NCI-H2196 (cell line): ENCODE data around the gene CUL9.
"Not testable (repeated sequence)": the region's sequence is repeated elsewhere in the genome, so short reads cannot be mapped to it uniquely, and the experiment has no call there.

Source experiments
- DNase-seq: peaks from one replicate; lab custom pipeline; 2025; ENCODE audit not compliant: unreplicated experiment; lab: John Stamatoyannopoulos, UW

CUL9 gene

DNA sequence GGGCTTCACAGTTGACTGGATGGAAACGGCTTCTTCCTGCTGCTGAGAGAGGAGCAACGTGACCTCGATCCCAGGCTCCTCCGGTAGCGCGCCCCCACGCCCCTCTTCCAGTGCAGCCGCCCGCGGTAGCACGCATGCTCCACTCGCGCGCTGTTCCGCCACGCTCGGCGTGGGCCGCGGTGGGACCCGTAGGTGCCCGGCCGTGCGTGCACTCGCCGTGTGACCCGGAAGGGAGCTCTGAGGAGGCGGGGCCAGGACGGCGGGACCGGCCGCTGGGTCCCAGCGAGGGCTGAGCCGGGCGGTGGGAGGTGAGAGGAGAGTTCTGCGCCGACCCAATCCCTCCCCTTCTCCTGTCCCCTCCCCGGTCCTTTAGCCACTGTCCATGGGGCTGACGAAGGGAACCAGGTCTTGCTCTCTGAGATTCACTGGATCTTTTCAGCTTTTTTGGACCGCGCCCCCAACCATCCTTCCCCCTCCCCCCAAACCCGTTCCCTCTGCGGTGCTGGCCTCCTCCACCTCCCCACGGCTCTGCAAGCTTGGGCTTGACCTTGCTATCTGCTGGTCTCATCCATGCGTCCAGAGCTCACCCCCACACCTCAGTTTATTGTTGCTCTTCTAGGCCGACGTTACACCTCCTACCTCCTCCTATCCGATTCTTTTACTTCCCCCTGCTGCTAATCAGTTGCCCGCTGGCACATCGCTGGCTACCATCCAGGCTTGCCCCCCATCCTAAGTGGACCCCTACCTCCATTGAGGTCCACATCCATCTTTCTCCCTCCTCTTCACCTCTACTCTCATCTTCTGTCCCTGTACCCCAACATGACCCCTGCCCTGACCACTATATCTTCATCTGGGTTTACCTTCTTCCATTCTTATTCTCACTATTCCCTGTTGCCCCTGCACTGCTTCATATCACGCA, at the start of gene CUL9:
TSS of gene CUL9 (plus strand) at position 255 of the 919 bp plus-strand sequence. CDS start 2,115 bp downstream, outside the sequence.
- DNase-seq, result peak; percentile 73

DNA sequence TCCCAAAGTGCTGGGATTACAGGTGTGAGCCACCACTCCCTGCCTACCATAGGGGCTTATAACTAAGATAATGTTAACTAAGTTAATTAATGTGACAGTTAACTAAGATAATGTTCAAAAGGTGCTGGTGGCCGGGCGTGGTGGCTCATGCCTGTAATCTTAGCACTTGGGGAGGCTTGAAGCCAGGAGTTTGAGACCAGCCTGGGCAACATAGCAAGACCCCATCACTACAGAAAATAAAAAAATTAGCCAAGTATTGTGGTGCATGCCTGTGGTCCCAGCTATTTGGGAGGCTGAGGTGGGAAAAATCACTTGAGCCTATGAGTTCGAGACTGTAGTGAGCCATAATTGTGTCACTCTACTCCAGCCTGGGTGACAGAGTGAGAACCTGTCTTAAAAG, 43.7 kb upstream of the CUL9 start:
- no peak for DNase-seq

DNA sequence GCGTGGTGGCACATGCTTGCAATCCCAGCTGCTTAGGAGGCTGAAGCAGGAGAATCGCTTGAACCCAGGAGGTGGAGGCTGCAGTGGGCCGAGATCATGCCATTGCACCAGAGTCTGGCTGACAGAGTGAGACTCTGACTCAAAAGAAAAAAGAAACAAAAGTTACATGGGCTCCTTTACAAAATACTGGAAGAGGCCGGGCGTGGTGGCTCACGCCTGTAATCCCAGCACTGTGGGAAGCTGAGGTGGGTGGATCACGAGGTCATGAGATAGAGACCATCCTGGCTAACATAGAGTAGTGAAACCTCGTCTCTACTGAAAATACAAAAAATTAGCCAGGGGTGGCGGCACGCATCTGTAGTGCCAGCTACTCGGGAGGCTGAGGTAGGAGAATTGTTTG, 42.0 kb upstream of the CUL9 start:
- DNase-seq, result not testable (repeated sequence)

DNA sequence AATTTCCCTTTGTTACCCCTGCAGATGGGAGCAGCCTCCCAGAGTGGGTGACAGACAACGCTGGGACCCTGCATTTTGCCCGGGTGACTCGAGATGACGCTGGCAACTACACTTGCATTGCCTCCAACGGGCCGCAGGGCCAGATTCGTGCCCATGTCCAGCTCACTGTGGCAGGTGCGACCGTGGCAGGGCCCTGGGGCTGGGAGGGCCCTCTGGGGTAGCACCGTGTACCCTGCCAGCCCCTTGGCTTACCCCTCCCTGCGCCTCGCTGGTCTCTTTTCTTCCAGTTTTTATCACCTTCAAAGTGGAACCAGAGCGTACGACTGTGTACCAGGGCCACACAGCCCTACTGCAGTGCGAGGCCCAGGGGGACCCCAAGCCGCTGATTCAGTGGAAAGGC, 40.4 kb upstream of the CUL9 start:
- no peak for DNase-seq

DNA sequence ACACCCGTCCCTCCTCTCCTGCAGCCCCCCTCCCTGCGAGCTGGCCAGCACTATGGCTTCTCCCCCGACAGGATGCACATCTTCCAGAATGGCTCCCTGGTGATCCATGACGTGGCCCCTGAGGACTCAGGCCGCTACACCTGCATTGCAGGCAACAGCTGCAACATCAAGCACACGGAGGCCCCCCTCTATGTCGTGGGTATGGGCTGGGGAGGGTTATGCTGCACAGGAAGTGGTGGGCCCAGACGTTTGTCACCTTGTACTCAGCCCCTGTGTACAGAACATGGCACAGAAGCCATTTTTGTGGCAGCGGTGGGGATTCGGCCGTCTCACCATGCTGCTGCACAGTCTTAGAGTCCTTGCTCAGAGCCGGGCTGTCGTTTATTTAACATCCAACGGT, 39.9 kb upstream of the CUL9 start:
- no peak for DNase-seq

DNA sequence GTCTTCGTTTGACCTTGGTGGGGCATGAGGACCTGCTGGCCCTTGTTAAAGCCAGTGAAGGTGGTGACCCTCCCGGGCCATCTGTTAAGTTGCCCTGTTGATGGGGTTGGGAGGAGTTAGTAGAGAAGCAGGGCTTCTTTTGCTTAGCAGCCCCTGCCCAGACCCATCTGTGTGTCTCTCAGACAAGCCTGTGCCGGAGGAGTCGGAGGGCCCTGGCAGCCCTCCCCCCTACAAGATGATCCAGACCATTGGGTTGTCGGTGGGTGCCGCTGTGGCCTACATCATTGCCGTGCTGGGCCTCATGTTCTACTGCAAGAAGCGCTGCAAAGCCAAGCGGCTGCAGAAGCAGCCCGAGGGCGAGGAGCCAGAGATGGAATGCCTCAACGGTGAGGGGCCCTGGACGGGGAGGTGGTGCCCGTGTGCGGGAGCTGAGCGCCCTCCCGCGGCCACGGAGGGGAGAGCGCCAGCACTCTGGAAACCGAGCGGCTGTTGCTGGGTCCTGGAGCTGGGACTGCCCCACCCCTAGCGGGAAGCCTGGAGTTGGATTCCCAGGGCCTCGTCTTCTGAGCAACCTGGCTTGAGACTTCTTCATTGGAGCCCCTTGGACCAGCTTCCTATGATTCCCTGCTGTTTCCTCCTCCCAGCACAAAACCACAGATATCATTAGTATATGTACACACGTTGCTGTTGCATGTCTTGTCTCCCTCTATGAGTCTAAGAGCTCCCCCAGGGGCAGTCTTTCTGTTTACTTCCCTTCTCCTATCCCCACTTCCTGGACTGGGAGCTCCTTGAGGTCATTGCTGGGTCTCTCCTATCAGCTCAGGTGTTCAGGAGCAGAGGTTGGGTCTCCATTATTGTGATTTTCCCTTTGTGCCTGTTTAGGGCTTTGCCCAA, 38.5 kb upstream of the CUL9 start:
- peak; percentile 83 for DNase-seq

DNA sequence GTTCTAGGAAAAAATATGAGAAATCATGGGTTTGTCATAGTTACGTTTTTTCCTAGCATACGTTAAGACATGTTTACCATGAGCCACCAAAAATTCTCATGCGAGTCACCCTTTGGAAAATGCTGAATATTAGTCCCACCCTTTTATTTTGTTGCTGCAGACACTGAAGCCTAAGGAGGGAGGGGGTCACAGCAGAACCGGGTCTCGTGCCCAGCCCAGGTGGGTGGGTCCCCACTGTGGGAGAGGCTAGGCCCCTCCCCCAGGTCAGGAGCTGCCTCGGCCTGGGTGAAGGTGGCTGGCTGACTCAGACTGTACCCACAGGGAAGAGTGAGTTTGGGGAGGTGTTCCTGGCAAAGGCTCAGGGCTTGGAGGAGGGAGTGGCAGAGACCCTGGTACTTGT, 37.1 kb upstream of the CUL9 start:
- no peak for DNase-seq

DNA sequence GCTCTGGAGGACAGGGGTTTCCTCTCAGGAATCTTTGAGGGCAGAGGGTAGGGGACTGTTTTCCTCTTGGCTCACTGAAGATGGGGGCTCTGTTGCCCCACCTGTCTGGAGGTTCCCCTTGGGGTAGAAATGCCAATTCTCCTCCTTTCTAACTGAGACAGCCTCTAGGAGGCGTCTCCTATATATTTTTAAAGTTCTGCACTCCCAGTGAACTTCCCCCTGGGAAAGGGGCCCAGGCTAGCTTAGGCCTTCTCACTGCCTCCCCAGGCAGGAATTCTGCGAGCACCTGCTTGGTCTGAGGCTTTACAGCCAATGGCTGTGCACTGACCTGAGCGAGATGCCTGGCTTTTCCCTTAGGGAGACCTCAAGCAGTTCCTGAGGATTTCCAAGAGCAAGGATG, 35.7 kb upstream of the CUL9 start:
- DNase-seq, result no peak

DNA sequence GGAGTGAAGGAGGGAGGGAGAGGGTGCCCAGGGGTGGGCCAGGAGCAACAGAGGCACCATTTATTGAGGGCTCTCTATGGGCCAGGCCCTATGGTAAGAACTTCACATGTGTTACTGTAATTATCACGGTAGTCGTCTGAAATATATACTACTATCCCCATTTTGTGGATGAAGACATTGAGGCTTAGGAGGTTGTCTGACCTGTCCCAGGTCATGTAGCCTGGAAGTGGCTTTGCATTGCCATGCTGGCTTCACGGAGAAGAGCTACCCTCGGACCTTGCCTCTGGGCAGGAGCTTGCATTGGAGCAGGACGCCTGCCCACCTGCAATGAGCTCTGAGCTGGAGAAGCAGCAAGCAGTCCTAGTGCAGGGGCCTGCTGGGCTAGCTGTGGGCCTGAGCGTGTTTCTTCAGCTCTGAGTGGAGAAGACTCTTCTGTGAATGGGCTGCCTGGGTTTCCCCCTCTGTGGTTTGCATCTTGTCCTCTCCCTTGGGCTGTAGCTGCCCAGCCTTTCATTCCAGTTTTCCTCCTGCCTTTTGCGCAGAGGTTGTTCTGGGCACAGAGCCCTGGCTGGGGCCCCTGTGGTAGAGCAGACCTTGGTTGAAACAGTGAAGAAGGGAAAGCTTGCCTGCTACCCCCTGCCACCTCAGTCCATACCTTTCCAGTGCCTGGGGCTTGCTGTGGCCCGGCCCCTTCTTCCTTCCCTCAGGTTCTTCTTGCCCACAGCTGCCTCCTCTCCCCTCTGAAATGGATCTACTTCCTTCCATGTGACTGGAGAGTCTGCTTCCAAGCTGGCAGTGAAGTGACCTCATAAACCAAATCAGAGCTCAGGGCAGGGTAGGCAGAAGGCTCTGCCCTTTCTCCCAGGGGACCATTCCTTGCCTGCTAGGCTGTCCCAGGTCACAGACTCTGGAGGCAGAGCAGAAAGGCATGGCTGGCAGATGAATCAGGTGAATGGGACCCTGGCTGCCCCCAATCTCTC, 35.0 kb upstream of the CUL9 start:
- DNase-seq, result no peak

DNA sequence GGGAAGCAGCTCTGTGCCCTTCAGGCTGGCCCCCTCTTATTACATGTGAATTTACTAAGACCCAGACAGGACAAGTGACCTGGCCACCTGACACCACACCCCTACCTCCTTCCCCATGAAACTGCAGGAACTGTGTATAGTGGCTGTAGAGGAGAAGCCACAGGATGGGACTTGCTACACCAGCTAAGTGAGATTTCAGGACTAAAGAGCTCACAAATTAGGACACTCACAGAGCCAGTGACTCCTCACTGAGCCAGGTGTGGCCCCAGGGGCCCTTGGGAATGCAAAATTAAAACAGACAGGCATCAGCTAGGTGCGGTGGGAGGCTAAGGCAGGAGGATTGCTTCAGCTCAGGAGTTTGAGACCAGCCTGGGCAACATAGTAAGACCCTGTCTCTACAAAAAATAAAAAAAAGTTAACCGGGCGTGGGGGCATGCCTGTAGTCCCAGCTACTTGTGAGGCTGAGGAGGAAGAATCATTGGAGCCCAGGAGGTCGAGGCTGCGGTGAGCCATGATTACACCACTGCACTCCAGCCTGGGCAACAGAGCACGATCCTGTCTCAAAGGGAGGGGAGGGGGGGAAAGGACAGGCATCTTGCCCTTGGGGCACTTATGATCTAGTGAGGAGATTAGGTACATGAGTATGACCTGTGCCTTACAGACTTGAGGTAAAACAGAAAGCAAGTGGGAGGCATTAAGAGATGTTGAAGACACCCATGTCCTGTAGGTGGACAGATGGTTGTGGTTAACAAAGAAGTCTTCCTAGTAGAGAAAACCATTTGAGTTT, 34.1 kb upstream of the CUL9 start:
- no peak for DNase-seq

DNA sequence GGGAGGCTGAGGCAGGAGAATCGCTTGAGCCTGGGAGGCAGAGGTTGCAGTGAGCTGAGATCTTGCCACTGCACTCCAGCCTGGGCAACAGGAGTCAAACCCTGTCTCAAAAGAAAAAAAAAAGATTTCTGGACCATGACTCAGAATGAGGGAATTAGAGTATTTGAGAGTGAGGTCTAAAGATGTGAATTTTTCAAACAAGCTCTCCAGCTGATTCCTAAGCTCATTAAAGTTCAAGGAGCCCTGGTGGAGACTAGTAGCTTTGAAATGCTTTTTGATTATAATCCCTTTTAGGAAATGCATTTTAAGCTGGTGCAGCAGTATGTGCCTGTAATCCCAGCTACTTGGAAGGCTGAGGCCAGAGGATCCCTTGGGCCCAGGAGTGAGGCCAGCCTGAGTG, 32.7 kb upstream of the CUL9 start:
- no peak for DNase-seq

DNA sequence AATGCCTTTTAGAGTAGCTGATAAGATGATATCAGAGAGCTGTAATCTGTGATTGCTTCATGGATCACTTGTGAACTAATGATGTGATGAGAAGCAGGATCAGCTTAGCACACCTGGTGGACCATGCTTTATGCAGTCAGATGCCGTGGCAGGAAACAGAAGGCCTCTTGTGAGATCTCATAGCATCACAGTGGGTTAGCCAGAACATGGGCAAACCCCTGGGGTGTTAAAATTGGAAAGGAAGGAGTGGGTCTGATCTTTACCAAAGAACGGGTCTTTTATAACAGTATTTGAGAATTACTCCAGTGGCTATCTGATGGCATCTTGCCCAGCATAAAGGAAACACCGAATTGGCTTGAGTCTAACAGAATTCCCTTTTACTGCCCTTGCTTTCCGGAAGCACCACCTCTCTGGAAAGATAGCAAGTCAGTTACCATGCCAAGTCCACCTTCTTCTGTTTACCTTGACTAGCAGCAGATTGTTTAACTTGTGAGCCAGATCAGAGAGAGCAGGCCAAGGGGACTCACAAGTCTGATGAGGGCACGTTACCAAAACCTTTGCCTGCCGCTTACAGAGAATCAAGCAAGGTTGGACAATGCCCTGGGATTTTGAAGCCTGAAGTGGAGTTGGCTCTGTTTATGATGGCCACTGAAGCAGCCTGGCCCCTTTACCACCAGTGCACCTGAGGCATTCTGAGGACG, 31.8 kb upstream of the CUL9 start:
- peak; percentile 77 for DNase-seq

DNA sequence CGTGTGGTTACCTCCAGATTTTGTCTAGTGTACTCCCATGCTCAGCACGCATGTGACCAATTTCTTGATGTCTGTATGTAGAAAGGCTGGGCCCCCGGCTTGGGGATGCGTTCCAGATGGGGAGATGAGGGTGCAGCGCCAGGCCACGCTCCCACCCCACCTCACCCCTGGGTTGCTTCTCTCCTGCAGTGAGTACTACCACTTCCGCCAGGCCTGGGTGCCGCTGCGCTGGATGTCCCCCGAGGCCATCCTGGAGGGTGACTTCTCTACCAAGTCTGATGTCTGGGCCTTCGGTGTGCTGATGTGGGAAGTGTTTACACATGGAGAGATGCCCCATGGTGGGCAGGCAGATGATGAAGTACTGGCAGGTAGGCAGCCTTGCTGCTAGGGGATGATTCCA, 22.4 kb upstream of the CUL9 start:
- no peak for DNase-seq

DNA sequence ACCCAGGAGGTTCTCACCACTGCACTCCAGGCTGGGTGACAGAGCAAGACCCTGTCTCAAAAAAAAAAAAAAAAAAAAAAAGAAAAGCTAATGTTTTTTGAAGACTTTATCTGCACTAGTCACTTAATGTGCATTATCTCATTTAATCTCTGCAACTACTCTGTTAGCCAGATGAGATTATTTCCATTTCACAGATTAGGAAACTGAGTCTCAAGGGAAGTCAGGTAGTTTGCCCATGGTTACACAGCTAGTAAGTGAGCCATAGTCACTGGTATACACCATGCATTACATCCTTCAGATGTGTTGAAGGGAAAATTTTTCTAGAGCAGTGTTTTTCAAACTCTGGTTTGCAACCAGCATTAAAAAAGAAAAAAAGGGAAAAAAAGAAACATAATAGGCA, 18.1 kb upstream of the CUL9 start:
- no peak for DNase-seq

DNA sequence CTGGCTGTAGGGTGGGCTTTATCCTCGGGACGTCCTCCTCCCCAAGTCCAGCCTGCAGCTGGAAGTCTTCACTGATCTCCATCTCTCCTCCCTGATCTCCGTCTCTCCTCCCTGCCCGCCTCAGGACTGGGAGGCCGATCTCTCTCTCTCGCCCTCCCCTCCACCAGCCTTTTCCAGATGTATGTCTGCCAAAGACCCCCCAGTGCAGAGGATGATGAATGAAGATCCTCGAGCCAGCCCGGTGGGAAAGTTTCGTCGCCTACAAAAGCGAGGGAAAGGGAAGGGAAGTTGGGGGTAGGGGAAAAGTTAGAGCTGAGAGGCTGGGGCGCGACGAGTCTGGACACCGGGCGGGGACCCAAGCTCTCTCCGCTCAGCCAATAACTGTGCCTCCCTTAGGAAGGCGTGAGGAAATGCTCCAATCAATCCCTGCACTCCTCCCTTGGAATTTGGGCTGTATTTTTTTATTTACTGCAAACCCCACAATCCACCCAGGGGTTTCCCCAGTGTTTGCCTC, 11.5 kb upstream of the CUL9 start:
- DNase-seq, result peak; percentile 80

DNA sequence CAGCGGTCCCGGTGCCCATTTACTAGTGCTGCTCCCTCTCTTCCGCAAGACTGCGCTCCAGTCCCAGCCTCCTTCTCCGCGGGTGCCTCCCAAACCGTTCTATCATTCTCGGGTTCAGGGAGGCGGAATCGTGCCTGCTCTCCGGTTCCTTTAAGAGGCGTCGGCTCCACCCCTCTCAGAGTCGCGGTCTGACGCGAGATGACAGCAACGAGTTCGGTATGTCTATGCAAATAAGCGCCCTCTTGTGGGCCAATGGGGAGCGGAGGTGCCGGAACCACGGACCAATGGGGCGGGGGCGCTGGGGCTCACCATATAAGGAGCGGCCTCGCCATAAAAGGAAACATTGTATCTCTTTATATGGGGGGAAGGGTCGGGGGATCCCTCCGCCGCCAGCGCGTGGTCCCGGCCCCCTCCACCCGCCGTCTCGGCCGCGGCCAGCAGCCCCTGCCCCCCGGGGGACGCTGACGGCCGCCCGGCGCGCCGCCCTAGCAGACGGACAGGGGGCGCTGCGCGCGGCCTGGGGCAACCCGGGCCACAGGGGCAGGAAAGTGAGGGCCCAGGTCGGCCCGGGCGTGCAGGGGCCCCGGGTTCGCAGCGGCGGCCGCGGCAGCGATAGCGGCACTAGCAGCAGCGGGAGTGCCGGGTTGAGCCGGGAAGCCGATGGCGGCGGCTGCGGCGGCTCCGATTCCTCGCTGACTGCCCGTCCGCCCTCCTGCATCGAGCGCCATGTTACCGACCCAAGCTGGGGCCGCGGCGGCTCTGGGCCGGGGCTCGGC, 10.9 kb upstream of the CUL9 start, which contains the start of gene SRF:
TSS of gene SRF (plus strand) at position 339 of the 776 bp plus-strand sequence. CDS start at position 727, 388 bp downstream.
- DNase-seq, result peak; percentile 99

DNA sequence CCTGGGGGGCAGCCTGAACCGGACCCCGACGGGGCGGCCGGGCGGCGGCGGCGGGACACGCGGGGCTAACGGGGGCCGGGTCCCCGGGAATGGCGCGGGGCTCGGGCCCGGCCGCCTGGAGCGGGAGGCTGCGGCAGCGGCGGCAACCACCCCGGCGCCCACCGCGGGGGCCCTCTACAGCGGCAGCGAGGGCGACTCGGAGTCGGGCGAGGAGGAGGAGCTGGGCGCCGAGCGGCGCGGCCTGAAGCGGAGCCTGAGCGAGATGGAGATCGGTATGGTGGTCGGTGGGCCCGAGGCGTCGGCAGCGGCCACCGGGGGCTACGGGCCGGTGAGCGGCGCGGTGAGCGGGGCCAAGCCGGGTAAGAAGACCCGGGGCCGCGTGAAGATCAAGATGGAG, 10.3 kb upstream of the CUL9 start:
- no peak for DNase-seq
